Smooth muscle cell (in vitro differentiated cells): ENCODE measurements around the gene HOXD9. TPM values are rescaled to one million over a fixed set of nuclear protein-coding genes. Genes with fewer than 3 reads are reported as not detected.

Source experiments
- DNase-seq: peaks from one replicate; lab custom pipeline; 2025; ENCODE audit not compliant: unreplicated experiment; lab: John Stamatoyannopoulos, UW
- H2AFZ ChIP-seq: fragments of 200-600 bp; sonication (generic); 2 replicates; pipeline ENCODE4 v1.6.0; 2016; ENCODE audit warnings: antibody characterized with exemption, low read depth, mild to moderate bottlenecking
- H3F3A ChIP-seq: fragments of 200-600 bp; sonication (generic); 2 replicates; pipeline ENCODE4 v1.6.0; 2017; ENCODE audit warnings: antibody characterized with exemption, low read depth
- H3K27ac ChIP-seq: fragments of 200-600 bp; sonication (generic); 2 replicates; pipeline ENCODE4 v1.5.1; 2016; ENCODE audit warnings: low read depth, mild to moderate bottlenecking
- H3K27me3 ChIP-seq: fragments of 200-600 bp; sonication (generic); 2 replicates; pipeline ENCODE4 v1.6.1; 2016; ENCODE audit warnings: low read depth, mild to moderate bottlenecking
- H3K36me3 ChIP-seq: fragments of 200-600 bp; sonication (generic); 2 replicates; pipeline ENCODE4 v1.5.1; 2016; ENCODE audit warnings: low read depth
- H3K4me1 ChIP-seq: fragments of 200-600 bp; sonication (generic); 2 replicates; pipeline ENCODE4 v1.5.1; 2016; ENCODE audit warnings: low read depth
- H3K4me2 ChIP-seq: fragments of 200-600 bp; sonication (generic); 2 replicates; pipeline ENCODE4 v1.6.0; 2016; ENCODE audit warnings: mild to moderate bottlenecking
- H3K4me3 ChIP-seq: fragments of 200-600 bp; sonication (generic); 2 replicates; pipeline ENCODE4 v1.5.1; 2016; ENCODE audit warnings: mild to moderate bottlenecking
- H3K79me2 ChIP-seq: fragments of 200-600 bp; sonication (generic); 2 replicates; pipeline ENCODE4 v1.6.0; 2016; ENCODE audit warnings: low read depth, mild to moderate bottlenecking
- H3K9ac ChIP-seq: fragments of 200-600 bp; sonication (generic); 2 replicates; pipeline ENCODE4 v1.6.0; 2016; ENCODE audit warnings: low read depth
- H3K9me3 ChIP-seq: fragments of 200-600 bp; sonication (generic); replicated peaks from 2 replicates; pipeline ENCODE4 v1.5.1; 2016; ENCODE audit warnings: low read depth
- H4K20me1 ChIP-seq: fragments of 200-600 bp; sonication (generic); 2 replicates; pipeline ENCODE4 v1.6.0; 2016; ENCODE audit warnings: low read depth
- WGBS: methylation state at CpG from one replicate; pipeline ENCODE4 v1.1.7; 2016; ENCODE audit warnings: low lambda C conversion rate; 5-methylcytosine and 5-hydroxymethylcytosine counted together
- polyA plus RNA-seq: library from polyadenylated mRNA; unstranded; fragments of >200 nt; fragmentation: Nextera tagmentation; extraction: Ambion mirVana; gene quantifications from 2 replicates; pipeline ENCODE4 v1.2.1, GENCODE V29; 2016
- total RNA-seq: library from RNA; depleted of rRNA; stranded (reverse); fragments of >200 nt; gene quantifications from 2 replicates; pipeline ENCODE4 v1.2.3, GENCODE V29; 2014
- TF ChIP-seq, protein P1 (sequence below): fragments of 200-600 bp; sonication (generic); IDR thresholded peaks from 2 replicates; pipeline ENCODE4 v1.5.1; 2017; ENCODE audit warnings: borderline replicate concordance, mild to moderate bottlenecking, antibody characterized with exemption; ENCODE audit not compliant: insufficient read depth, poor library complexity, severe bottlenecking

The HOXD9 gene
- total and polyA plus RNA-seq, 2 experiments from 2014 or later: 0.49 to 2.2 TPM

DNA sequence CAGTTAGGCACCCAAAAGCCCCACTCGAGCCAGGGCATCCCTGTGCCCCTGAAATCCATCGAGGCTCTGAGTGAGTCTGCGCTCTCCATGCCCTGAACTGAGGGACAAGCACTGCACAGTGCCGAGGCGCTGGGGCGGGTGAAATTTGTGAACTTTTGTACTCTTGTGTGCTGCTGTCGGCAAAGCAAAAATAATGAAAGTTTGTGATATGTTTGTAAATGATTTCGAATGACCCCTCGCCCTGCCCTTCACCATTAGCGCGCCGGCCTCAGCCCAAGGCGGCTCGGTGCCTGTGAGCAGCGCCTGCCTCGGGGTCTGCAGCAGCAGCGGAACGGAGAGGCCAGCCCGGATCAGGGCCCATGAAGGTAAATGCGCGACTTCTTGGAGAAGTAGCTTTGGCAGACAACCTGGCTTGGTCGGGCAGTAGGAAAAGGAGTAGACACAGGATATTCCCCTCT lies 27.0 kb downstream of the HOXD9 start:
- Histone ChIP-seq H3K79me2 (no peaks in the 10 kb centered on the region), H3F3A (no peaks in the 10 kb centered on the region), H3K36me3 (no peaks in the 10 kb centered on the region), H3K27me3 (peaks cover 100% of the 10 kb centered on the region), H4K20me1 (no peaks in the 10 kb centered on the region), H3K4me2 (no peak overlapping the region), H3K9ac (no peak overlapping the region), H3K27ac (no peak overlapping the region), H2AFZ (no peak overlapping the region), H3K4me3 (no peak overlapping the region), H3K4me1 (no peaks in the 10 kb centered on the region), H3K9me3 (no peaks in the 10 kb centered on the region)
- TF ChIP-seq, protein P1, sequence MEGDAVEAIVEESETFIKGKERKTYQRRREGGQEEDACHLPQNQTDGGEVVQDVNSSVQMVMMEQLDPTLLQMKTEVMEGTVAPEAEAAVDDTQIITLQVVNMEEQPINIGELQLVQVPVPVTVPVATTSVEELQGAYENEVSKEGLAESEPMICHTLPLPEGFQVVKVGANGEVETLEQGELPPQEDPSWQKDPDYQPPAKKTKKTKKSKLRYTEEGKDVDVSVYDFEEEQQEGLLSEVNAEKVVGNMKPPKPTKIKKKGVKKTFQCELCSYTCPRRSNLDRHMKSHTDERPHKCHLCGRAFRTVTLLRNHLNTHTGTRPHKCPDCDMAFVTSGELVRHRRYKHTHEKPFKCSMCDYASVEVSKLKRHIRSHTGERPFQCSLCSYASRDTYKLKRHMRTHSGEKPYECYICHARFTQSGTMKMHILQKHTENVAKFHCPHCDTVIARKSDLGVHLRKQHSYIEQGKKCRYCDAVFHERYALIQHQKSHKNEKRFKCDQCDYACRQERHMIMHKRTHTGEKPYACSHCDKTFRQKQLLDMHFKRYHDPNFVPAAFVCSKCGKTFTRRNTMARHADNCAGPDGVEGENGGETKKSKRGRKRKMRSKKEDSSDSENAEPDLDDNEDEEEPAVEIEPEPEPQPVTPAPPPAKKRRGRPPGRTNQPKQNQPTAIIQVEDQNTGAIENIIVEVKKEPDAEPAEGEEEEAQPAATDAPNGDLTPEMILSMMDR: no peak
- DNase-seq: no peak
- WGBS: 17% methylated on average over 22 of the region's 22 CpGs

GRCh38 chr2:176149939-176150583 lies 27.5 kb downstream of the HOXD9 start:
- Histone ChIP-seq H3F3A (no peaks in the 10 kb centered on the region), H4K20me1 (no peaks in the 10 kb centered on the region), H3K9ac (no peak overlapping the region), H3K27me3 (peaks cover 100% of the 10 kb centered on the region), H3K4me3 (no peak overlapping the region), H3K79me2 (no peaks in the 10 kb centered on the region), H2AFZ (no peak overlapping the region), H3K4me1 (no peaks in the 10 kb centered on the region), H3K4me2 (no peak overlapping the region), H3K36me3 (no peaks in the 10 kb centered on the region), H3K9me3 (no peaks in the 10 kb centered on the region), H3K27ac (no peak overlapping the region)
- TF ChIP-seq, protein P1: no peak
- 20% methylated on average over 24 of the region's 24 CpGs for WGBS
- no peak for DNase-seq

- Histone ChIP-seq H3K4me3 (no peak overlapping the region), H3K27ac (no peak overlapping the region)
These were observed 28.3 kb downstream of the HOXD9 start for GRCh38 chr2:176150584-176151441.

More at GRCh38 chr2:176150584-176151441, 28.3 kb downstream of the HOXD9 start:
- Histone ChIP-seq H4K20me1 (no peaks in the 10 kb centered on the region), H3K27me3 (peaks cover 100% of the 10 kb centered on the region), H3F3A (no peaks in the 10 kb centered on the region), H3K9ac (no peak overlapping the region), H3K79me2 (no peaks in the 10 kb centered on the region), H3K36me3 (no peaks in the 10 kb centered on the region), H3K4me1 (no peaks in the 10 kb centered on the region), H3K4me2 (no peak overlapping the region), H2AFZ (no peak overlapping the region), H3K9me3 (no peaks in the 10 kb centered on the region)
- DNase-seq: no peak
- TF ChIP-seq, protein P1: no peak
- WGBS: 31% methylated on average over 14 of the region's 14 CpGs
